Colonic mucosa (tissue), 4 donors: ENCODE data around the gene PDE8B. TPM values are rescaled to one million over a fixed set of nuclear protein-coding genes. Genes with fewer than 3 reads are reported as not detected.

Experiments used
- DNase-seq: peaks from one replicate; pipeline ENCODE4 v3.0.0-alpha.2; 2020
- H3K27ac ChIP-seq: fragments of 200-600 bp; one replicate; pipeline ENCODE4 v1.8.0; 2021
- H3K27me3 ChIP-seq: fragments of 200-600 bp; one replicate; pipeline ENCODE4 v1.8.0; 2021
- H3K36me3 ChIP-seq: fragments of 200-600 bp; one replicate; pipeline ENCODE4 v1.8.0; 2021
- H3K4me1 ChIP-seq: fragments of 200-600 bp; one replicate; pipeline ENCODE4 v1.8.0; 2021; ENCODE audit warnings: mild to moderate bottlenecking
- H3K4me3 ChIP-seq: fragments of 200-600 bp; one replicate; pipeline ENCODE4 v1.8.0; 2021
- H3K9ac ChIP-seq, 2 donors: one replicate each; pipeline ENCODE4 v1.7.0; 2013; ENCODE audit warnings: control low read depth in 2 of 2, low read depth in 2 of 2, low read length in 2 of 2
- H3K9me3 ChIP-seq: fragments of 200-600 bp; one replicate; pipeline ENCODE4 v1.8.0; 2021
- intact Hi-C: fragments of 100-400 bp; cut with DNase I; formaldehyde crosslinking; loops from one replicate; pipeline ENCODE4 v1.14.1; 2022
- total RNA-seq, 2 donors: library from RNA; stranded (reverse); fragmentation: NEBNext Ultra II Directional in 1 of 2; extraction: Animal tissue kit (Norgen Biotek cat#: 25700) in 1 of 2; gene quantifications; one replicate each; pipeline ENCODE4 v1.2.1, GENCODE V29; 2021
- TF ChIP-seq, protein P1 (sequence below): fragments of 200-600 bp; IDR thresholded peaks from one replicate; pipeline ENCODE4 v1.8.0; 2022; ENCODE audit warnings: antibody characterized with exemption, mild to moderate bottlenecking
- donor health status: healthy.
- donor health status: DM: no; HTN: no; CAD: no.
- donor health status: DM: no; HTN: no; CAD: no.

PDE8B gene
- total RNA-seq, 2 donors from 2014 or later = 0.86 to 1.8 TPM

GRCh38 chr5:77444356-77444755 lies 233.9 kb downstream of the PDE8B start:
- H3K4me1 ChIP-seq = no peaks in the 10 kb centered on the region

GRCh38 chr5:77448831-77449230 lies 238.4 kb downstream of the PDE8B start:
- Histone ChIP-seq H3K9me3 (no peaks in the 10 kb centered on the region), H3K27me3 (no peaks in the 10 kb centered on the region), H3K4me3 (no peak overlapping the region), H3K36me3 (no peaks in the 10 kb centered on the region), H3K4me1 (no peaks in the 10 kb centered on the region), H3K27ac (no peak overlapping the region), H3K9ac (no peak overlapping the region)
- DNase-seq = no peak
- intact Hi-C loops = no loop called here
- TF ChIP-seq, protein P1, sequence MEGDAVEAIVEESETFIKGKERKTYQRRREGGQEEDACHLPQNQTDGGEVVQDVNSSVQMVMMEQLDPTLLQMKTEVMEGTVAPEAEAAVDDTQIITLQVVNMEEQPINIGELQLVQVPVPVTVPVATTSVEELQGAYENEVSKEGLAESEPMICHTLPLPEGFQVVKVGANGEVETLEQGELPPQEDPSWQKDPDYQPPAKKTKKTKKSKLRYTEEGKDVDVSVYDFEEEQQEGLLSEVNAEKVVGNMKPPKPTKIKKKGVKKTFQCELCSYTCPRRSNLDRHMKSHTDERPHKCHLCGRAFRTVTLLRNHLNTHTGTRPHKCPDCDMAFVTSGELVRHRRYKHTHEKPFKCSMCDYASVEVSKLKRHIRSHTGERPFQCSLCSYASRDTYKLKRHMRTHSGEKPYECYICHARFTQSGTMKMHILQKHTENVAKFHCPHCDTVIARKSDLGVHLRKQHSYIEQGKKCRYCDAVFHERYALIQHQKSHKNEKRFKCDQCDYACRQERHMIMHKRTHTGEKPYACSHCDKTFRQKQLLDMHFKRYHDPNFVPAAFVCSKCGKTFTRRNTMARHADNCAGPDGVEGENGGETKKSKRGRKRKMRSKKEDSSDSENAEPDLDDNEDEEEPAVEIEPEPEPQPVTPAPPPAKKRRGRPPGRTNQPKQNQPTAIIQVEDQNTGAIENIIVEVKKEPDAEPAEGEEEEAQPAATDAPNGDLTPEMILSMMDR = no peak

More at GRCh38 chr5:77444356-77444755, 233.9 kb downstream of the PDE8B start:
- Histone ChIP-seq H3K4me3 (no peak overlapping the region), H3K27ac (no peak overlapping the region), H3K9ac (no peak overlapping the region), H3K9me3 (no peaks in the 10 kb centered on the region), H3K27me3 (no peaks in the 10 kb centered on the region), H3K36me3 (no peaks in the 10 kb centered on the region)
- TF ChIP-seq, protein P1 = no peak
- DNase-seq = no peak
- intact Hi-C loops = no loop called here

- no peaks in the 10 kb centered on the region for H3K27me3 ChIP-seq
- no peak overlapping the region for H3K9ac ChIP-seq
- intact Hi-C loops = no loop called here
- TF ChIP-seq, protein P1 = no peak
- H3K9me3 ChIP-seq = no peaks in the 10 kb centered on the region
- no peak overlapping the region for H3K4me3 ChIP-seq
- DNase-seq = no peak
- no peak overlapping the region for H3K27ac ChIP-seq
- no peaks in the 10 kb centered on the region for H3K36me3 ChIP-seq
- H3K4me1 ChIP-seq = no peaks in the 10 kb centered on the region
Observed at GRCh38 chr5:77449277-77449676, 238.8 kb downstream of the PDE8B start.

DNA sequence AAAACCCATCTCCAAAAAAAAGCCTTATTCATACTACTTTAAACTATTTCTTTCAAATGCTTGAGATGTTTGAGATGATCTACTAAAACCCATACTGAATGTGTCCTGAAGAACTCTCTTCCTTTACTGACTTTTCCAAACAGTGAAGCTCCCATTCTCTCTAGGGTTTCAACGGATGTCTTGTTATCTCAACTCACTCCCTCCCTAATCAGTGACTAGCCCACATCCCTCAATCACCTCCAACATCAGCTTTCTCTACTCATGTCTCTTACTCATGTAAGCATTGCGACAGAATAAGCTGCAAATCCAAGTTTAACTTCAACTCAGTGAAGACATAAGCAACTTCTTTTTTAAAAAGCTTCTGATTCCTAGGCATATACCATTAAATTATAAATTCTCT lies 239.5 kb downstream of the PDE8B start:
- intact Hi-C loops = no loop called here
- Histone ChIP-seq H3K27ac (no peak overlapping the region), H3K4me3 (no peak overlapping the region), H3K9me3 (no peaks in the 10 kb centered on the region), H3K9ac (no peak overlapping the region), H3K36me3 (no peaks in the 10 kb centered on the region), H3K4me1 (no peaks in the 10 kb centered on the region), H3K27me3 (no peaks in the 10 kb centered on the region)
- TF ChIP-seq, protein P1 = no peak
- no peak for DNase-seq

DNA sequence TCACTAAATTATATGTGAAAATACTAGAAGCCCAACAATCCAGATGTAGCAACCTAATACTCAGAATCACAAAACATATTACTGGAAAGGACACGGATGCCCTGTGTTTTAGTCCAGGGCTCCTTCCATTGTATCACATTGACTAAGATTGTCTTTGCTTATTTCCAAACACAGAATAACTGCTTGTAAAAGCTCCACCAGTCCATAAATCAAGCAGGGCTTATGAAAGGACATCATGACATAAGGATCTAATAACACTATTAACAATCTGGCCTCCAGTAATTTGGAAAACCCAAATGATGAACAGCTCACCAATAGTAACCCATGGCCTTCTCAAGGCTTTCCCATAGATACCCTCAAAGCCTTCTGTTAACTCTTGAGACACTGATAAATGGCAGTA lies 241.9 kb downstream of the PDE8B start:
- DNase-seq = no peak
- TF ChIP-seq, protein P1 = no peak
- Histone ChIP-seq H3K9ac (no peak overlapping the region), H3K4me1 (no peaks in the 10 kb centered on the region), H3K4me3 (no peak overlapping the region), H3K27me3 (no peaks in the 10 kb centered on the region), H3K36me3 (no peaks in the 10 kb centered on the region), H3K9me3 (no peaks in the 10 kb centered on the region), H3K27ac (no peak overlapping the region)
- intact Hi-C loops = no loop called here

DNA sequence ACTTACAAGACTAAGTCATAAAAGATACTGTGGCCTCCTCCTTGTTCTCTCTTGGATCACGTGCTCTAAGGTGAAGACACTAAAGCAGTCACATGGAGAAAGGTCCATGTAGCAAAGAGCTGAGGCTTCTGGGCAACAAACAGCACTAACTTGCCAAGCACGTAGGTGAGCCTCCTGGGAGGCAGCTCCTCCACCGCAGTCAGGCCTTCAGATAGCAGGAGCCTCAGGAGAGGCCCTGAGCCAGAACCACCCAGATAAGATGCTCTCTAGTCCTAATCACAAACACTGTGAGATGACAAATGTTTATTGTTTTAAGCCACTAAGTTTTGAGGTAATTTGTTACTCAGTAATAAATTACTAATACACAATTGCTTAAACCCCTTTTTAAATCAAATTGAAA lies 243.6 kb downstream of the PDE8B start:
- no peak overlapping the region for H3K27ac ChIP-seq
- no peak for DNase-seq
- intact Hi-C loops = no loop called here
- H3K36me3 ChIP-seq = no peaks in the 10 kb centered on the region
- TF ChIP-seq, protein P1 = no peak
- no peak overlapping the region for H3K4me3 ChIP-seq
- no peaks in the 10 kb centered on the region for H3K9me3 ChIP-seq
- no peaks in the 10 kb centered on the region for H3K4me1 ChIP-seq
- H3K9ac ChIP-seq = no peak overlapping the region
- H3K27me3 ChIP-seq = no peaks in the 10 kb centered on the region
